Stimulated activated CD8-positive, alpha-beta memory T cell treated with anti-CD3 and anti-CD28 coated beads, Interleukin-4, amount 100 ng/mL, for 4 hours (primary cell): ENCODE measurements around the gene PRKCQ.
A peak's percentile ranks its signal among the peaks of the same experiment; 100 is the strongest.
"Not testable (repeated sequence)": the region's sequence is repeated elsewhere in the genome, so short reads cannot be mapped to it uniquely, and the experiment has no call there.

Source experiments
- DNase-seq, 2 donors: peaks; one replicate each; pipeline ENCODE4 v3.0.0-alpha.2; 2020; ENCODE audit warnings: low read depth in 2 of 2, low spot score in 1 of 2

Gene PRKCQ

GRCh38 chr10:6595499-6595898, 15.4 kb upstream of the PRKCQ start:
- DNase-seq, result no peak

- no peak for DNase-seq
Observed at GRCh38 chr10:6593241-6593671, 13.2 kb upstream of the PRKCQ start.

- DNase-seq, result no peak
Observed at GRCh38 chr10:6592080-6592479, 12.0 kb upstream of the PRKCQ start.

DNA sequence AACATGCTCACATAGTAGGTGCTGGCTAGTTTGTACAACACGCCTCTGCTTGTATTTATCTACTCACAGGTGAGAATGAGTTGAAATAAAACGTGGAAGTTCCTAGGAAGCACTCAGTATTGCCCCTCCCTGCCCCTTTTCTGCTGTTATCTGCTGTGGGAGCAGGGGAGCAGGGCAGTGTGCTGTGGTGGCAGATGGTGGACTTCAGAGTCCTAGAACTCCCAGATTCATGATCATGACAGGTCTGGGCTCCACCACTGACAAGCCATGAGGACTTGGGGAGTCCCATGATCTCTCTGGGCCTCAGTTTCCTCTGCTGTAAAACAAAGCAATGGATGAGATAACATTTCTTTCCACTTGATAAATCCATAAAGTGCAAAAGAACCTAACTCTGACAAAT, 11.6 kb upstream of the PRKCQ start:
- DNase-seq, result no peak

DNA sequence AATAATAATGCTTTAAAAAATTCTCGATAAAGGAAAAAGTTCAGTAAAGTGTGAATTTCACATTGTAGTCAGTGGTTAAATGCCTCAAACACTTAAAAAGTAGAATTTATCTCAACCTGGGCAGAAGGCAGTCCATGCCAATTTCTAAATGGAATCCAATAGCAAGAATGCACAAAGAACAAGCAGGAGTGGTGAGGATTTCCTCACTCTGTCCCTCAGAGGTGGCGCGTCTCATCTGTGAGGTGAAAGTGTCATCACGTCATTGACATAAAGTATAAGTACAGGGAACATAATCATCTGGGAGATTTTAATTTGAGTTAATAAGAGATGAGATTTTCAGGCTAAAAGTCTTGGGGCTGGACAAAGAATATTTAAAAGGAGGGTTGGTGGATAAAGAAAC, 10.0 kb upstream of the PRKCQ start:
- DNase-seq, result no peak

- DNase-seq, result no peak
Observed at GRCh38 chr10:6589287-6590094, 9.4 kb upstream of the PRKCQ start.

DNA sequence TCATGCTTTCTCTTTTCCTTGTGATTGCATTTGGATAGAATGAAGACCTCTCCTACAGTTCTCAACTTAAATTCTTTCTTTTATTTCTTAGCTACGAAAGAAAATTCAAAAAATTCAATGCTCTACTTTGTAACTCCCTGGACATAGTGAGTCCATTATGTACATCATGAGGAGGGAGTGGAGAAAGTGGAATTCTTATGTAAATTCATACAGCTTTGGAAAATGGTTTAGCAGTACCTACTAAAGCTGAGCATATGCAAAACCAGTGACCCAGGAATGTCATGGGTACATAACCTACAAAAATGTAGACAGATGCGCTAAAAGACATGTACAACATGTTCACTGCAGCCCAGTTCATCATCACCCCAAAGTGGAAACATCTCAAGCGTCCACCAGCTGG, 8.8 kb upstream of the PRKCQ start:
- no peak for DNase-seq

- DNase-seq, result no peak
Observed at GRCh38 chr10:6588082-6588481, 8.0 kb upstream of the PRKCQ start.

DNA sequence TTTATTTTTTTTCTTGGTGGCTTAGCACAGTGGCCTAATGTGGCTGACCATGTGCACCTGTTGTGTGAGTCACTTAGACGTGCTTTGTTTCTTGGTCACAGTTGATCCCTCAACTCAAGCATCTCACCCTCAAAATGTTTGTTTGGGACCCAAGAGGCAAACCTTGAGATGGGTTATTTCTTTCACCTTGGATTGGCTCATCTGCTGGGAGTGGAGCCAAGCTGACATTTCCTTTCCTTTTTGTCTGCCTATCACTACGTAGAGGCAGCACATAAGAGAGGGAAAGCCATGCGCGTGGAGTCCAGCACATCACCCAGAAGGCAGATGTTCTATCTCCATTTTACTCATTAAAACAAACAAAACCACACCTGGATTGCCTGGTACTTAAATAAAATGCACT, 6.4 kb upstream of the PRKCQ start:
- no peak for DNase-seq

DNA sequence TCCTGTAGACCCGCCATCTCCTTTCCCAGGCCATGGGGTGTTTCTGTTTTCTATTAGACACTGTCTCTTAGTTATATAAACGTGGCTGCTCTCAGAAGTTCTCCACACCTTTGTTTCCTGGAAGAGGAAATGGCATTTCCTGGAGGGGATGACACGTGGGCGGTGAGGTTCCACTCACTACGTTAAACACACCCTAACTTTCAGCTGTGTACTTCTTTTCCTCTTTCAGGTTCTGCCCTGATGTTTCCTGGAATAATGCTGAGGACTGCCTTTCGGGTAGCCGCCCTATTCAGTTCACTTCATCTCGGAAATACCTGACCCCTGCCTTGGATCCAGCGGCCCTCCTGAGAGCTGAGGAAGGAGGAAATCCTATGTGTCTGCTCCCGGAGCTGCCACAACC, 3.4 kb upstream of the PRKCQ start:
- DNase-seq, result peak; percentile 64 to 73

GRCh38 chr10:6582913-6583312, 2.8 kb upstream of the PRKCQ start:
- DNase-seq, result not testable (repeated sequence)

DNA sequence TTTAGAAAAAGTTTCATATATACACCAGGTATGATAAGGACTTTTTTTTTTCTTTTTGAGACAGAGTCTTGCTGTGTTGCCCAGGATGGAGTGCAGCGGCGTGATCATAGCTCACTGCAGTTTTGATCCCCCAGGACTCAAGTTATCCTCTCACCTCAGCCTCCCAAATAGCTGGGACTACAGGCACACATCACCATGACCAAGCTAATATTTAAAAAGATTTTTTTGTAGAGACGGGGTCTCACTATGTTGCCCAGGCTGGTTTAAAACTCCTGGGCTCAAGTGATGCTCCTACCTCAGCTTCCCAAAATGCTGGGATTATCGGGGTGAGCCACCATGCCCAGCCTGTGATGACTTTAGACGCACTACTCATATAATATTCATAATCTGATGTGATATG, 2.2 kb upstream of the PRKCQ start:
- DNase-seq, result no peak

DNA sequence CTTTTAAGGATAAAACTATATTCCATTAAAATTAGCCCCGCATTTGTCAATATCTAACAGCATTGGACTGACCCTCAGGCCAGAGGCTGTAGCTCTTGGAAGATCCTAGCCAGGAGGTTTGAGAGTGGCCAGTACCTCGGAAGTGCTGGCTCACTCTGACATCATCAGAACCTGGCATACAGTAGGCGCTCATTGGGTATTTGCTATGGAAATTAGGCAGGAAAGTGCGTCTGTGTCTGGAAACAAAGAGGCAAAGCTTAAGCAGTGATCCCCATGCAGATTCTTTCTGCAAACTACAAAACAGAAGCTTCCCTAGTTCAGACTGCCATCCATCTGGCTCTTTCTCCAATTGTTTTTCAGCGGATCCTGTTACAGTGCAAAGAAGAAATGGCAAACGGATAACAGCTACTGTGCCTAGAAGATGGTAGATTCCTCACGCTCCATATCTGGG, 1.7 kb upstream of the PRKCQ start:
- DNase-seq, result no peak

GRCh38 chr10:6581223-6581622, 1.1 kb upstream of the PRKCQ start:
- DNase-seq, result not testable (repeated sequence)

GRCh38 chr10:6580279-6581029, 378 bp upstream of the PRKCQ start:
- DNase-seq, result peak; percentile 67 to 72

DNA sequence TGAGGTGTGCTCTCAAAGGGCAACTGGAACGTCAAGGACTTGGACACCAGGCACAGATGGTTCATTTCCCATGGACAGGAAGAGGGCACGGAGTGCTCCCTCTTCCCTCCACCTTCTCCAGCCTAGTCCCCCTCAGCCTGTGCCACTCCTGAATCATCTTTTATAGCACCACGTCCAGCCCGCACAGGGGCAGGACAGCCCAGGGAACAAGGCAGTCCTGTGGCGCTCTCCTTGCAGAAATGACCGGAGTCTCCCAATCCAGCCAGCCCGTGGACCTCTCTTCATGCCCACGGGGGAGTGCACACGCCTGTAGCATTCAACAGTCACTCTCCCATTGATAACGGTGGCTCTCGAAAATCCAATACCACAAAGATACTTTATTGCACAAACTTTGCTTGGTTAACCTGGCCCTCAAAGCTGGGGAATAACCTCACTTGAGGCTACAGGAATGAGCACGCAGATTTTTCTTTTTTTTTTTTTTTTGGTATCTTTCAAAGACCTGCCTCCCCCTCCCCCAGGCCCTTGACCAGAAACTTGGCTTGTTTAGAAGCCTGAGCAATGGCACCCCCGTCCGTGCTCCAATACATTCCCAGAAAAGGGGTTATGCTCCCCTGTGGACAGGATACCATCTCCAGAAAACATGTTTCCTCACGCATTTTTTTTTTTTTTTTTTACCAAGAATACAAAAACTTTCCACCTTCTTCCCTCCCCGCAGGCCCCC, 733 bp downstream of the PRKCQ start:
- DNase-seq, result no peak

DNA sequence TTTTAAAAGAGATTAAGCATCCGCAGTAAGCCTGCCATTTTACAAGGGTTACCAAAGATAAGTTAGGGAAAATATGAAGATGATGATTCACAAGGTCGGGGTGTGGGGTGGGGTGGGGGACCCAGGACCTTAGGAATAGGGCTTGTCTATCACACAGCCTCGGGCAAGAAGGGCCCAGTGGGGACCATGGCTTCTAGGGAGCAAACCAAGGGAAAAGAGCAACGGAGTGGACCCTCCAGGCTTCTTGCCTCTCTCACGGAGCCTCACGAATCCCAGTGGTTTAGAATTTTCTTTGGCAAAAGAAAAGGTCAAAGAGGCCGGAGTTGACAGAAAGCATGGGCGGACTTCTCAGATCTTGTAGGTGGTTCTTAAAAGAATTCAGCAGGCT, 1.3 kb downstream of the PRKCQ start:
- DNase-seq, result no peak

- no peak for DNase-seq
Observed at GRCh38 chr10:6578251-6578771, 1.8 kb downstream of the PRKCQ start.

- no peak for DNase-seq
Observed at GRCh38 chr10:6576326-6576725, 3.8 kb downstream of the PRKCQ start.

- DNase-seq, result no peak
Observed at GRCh38 chr10:6574664-6575176, 5.4 kb downstream of the PRKCQ start.

DNA sequence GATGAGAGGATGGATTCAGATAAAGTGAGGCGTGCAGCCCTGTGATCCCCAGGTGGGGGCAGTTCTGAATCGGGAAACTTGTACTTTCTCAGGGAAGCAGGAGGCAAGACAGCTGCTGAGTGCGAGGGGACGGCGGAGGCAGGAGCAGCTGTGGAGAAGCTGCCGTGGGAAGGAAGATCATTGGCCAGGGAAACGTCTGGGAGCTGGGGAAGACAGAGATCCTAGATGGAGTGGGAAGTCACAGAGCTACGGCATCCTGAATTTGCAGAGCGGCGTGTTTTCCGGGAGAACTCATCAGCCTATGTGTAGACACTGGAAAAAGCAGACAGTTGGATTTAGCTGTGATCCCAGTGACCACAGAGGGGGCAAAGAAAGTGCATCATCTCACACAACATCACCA, 9.2 kb downstream of the PRKCQ start:
- no peak for DNase-seq
